ENCODE results near the gene PYDC2. TPM values are rescaled to one million over a fixed set of nuclear protein-coding genes. Genes with fewer than 3 reads are reported as not detected.

The PYDC2 gene
- total RNA-seq, 6 donors from 2014 or later: not detected

DNA sequence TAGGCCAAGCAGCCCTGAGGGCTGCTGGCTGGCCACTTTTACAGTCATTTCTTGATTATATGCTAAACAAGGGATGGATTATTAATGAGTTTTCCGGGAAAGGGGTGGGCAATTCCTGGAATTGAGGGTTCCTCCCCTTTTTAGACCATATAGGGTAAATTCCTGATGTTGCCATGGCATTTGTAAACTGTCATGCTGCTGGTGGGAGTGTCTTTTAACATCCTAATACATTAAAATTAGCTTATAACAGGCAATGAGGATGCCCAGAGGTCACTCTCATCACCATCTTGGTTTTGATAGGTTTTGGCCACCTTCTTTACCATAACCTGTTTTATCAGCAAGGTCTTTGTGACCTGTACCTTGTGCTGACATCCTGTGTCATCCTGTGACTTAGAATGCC is 11.7 kb upstream of the PYDC2 start:
- no peak overlapping the region for H3K27ac ChIP-seq
- no peaks in the 10 kb centered on the region for H3K36me3 ChIP-seq
- H3K27me3 ChIP-seq: no peaks in the 10 kb centered on the region
- no peaks in the 10 kb centered on the region for H3K9me3 ChIP-seq
- no peaks in the 10 kb centered on the region for H3K4me1 ChIP-seq
- WGBS, 2 donors: 79 to 87% methylated on average over 1 of the region's 1 CpG
- TF ChIP-seq, protein P1, sequence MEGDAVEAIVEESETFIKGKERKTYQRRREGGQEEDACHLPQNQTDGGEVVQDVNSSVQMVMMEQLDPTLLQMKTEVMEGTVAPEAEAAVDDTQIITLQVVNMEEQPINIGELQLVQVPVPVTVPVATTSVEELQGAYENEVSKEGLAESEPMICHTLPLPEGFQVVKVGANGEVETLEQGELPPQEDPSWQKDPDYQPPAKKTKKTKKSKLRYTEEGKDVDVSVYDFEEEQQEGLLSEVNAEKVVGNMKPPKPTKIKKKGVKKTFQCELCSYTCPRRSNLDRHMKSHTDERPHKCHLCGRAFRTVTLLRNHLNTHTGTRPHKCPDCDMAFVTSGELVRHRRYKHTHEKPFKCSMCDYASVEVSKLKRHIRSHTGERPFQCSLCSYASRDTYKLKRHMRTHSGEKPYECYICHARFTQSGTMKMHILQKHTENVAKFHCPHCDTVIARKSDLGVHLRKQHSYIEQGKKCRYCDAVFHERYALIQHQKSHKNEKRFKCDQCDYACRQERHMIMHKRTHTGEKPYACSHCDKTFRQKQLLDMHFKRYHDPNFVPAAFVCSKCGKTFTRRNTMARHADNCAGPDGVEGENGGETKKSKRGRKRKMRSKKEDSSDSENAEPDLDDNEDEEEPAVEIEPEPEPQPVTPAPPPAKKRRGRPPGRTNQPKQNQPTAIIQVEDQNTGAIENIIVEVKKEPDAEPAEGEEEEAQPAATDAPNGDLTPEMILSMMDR (IDR thresholded peaks at IDR 0.05): no peak
- TF ChIP-seq EP300 (IDR thresholded peaks at IDR 0.05) (no peak), POLR2A (IDR thresholded peaks at IDR 0.05) (no peak), POLR2AphosphoS5 (IDR thresholded peaks at IDR 0.05) (no peak)
- no peak overlapping the region for H3K4me3 ChIP-seq
- ATAC-seq (ENCODE audit: low FRiP score in 2 of 2): no peak
- no peak for DNase-seq

- Histone ChIP-seq H3K27ac (no peak overlapping the region), H3K9me3 (no peaks in the 10 kb centered on the region), H3K4me3 (no peak overlapping the region), H3K27me3 (no peaks in the 10 kb centered on the region), H3K36me3 (no peaks in the 10 kb centered on the region), H3K4me1 (no peaks in the 10 kb centered on the region)
- DNase-seq (no peak), ATAC-seq (ENCODE audit: low FRiP score in 2 of 2) (no peak)
- WGBS, 2 donors: 25 to 43% methylated on average over 3 of the region's 3 CpGs
- TF ChIP-seq EP300 (IDR thresholded peaks at IDR 0.05) (no peak), POLR2AphosphoS5 (IDR thresholded peaks at IDR 0.05) (no peak), POLR2A (IDR thresholded peaks at IDR 0.05) (no peak)
- TF ChIP-seq, protein P1 (IDR thresholded peaks at IDR 0.05): no peak
These were observed 5.6 kb upstream of the PYDC2 start for GRCh38 chr3:191455257-191455952.

- TF ChIP-seq, protein P1 (IDR thresholded peaks at IDR 0.05): no peak
- no peak for TF ChIP-seq POLR2AphosphoS5 (IDR thresholded peaks at IDR 0.05)
- TF ChIP-seq POLR2A (IDR thresholded peaks at IDR 0.05): no peak
- TF ChIP-seq EP300 (IDR thresholded peaks at IDR 0.05): no peak
- Histone ChIP-seq H3K4me3 (no peak overlapping the region), H3K9me3 (no peaks in the 10 kb centered on the region), H3K4me1 (no peaks in the 10 kb centered on the region), H3K36me3 (no peaks in the 10 kb centered on the region), H3K27ac (no peak overlapping the region), H3K27me3 (no peaks in the 10 kb centered on the region)
- ATAC-seq (ENCODE audit: low FRiP score in 2 of 2) (no peak), DNase-seq (no peak)
- 72 to 79% methylated on average over 2 of the region's 2 CpGs for WGBS, 2 donors
These were observed 603 bp upstream of the PYDC2 start for GRCh38 chr3:191460360-191460759.

DNA sequence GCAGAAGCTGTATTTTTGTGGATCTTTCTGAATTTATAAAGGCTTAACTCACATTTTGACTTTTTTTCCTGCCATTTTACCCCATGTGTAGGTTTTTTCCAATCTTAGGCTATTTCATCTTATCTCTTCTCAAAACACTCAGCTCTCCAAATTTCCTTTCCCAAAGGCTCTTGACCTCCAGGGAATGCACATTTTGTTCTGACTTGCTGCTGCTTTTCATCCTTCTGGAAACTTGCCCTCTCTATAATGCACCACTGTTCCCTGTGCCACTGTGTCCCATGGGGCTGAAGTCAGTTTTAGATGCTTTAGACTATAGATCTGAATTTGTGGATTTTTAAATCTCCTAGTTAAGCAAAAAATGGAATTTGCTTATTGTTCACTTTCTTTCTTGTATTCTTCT is 9.1 kb downstream of the PYDC2 start:
- Histone ChIP-seq H3K36me3 (no peaks in the 10 kb centered on the region), H3K9me3 (no peaks in the 10 kb centered on the region), H3K27ac (no peak overlapping the region), H3K4me1 (no peaks in the 10 kb centered on the region), H3K27me3 (no peaks in the 10 kb centered on the region), H3K4me3 (no peak overlapping the region)
- TF ChIP-seq, protein P1 (IDR thresholded peaks at IDR 0.05): no peak
- TF ChIP-seq POLR2AphosphoS5 (IDR thresholded peaks at IDR 0.05): no peak
- DNase-seq (no peak), ATAC-seq (ENCODE audit: low FRiP score in 2 of 2) (no peak)

DNA sequence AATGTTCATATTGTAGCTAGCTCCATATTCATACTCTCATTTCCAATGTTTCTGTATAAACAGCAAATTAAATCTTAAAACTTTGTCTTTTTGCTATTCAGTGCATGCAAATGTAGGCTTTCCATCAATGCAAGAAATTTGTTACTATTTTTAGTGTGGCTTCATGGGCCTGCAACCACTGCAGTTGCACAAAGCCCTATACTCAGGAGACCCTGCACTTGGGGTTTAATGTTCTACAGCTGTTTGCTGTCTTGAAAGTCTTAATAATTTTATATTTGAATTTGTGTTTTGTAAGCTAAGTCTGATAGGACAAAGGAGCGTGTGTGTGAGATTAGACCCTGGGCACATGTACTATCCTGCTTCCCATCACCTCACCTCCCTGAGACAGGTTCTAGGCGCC is 9.6 kb downstream of the PYDC2 start:
- DNase-seq (no peak), ATAC-seq (ENCODE audit: low FRiP score in 2 of 2) (no peak)
- no peak overlapping the region for H3K4me3 ChIP-seq
- no peaks in the 10 kb centered on the region for H3K4me1 ChIP-seq
- no peak overlapping the region for H3K27ac ChIP-seq
- no peaks in the 10 kb centered on the region for H3K36me3 ChIP-seq
- H3K27me3 ChIP-seq: no peaks in the 10 kb centered on the region
- TF ChIP-seq POLR2A (IDR thresholded peaks at IDR 0.05): no peak
- TF ChIP-seq EP300 (IDR thresholded peaks at IDR 0.05): no peak
- no peak for TF ChIP-seq POLR2AphosphoS5 (IDR thresholded peaks at IDR 0.05)
- TF ChIP-seq, protein P1 (IDR thresholded peaks at IDR 0.05): no peak
- 78 to 90% methylated on average over 2 of the region's 2 CpGs for WGBS, 2 donors
- H3K9me3 ChIP-seq: no peaks in the 10 kb centered on the region
